RKO (cell line): ENCODE measurements around the gene LIN7A.

Experiments
- DNase-seq: peaks from one replicate; pipeline ENCODE4 v3.0.0-alpha.2; 2016; ENCODE audit warnings: low spot score

LIN7A gene

GRCh38 chr12:80860206-80860605 is 77.5 kb downstream of the LIN7A start:
- DNase-seq, result no peak

GRCh38 chr12:80858356-80858755 is 79.4 kb downstream of the LIN7A start:
- no peak for DNase-seq

- DNase-seq, result no peak
Measured at GRCh38 chr12:80857311-80857710, 80.4 kb downstream of the LIN7A start.

- no peak for DNase-seq
Measured at GRCh38 chr12:80849337-80849736, 88.4 kb downstream of the LIN7A start.

- DNase-seq, result no peak
Measured at GRCh38 chr12:80848858-80849257, 88.9 kb downstream of the LIN7A start.

GRCh38 chr12:80847575-80847974 is 90.2 kb downstream of the LIN7A start:
- DNase-seq, result no peak

- no peak for DNase-seq
Measured at GRCh38 chr12:80846952-80847351, 90.8 kb downstream of the LIN7A start.

- DNase-seq, result no peak
Measured at GRCh38 chr12:80845639-80846038, 92.1 kb downstream of the LIN7A start.

- DNase-seq, result no peak
Measured at GRCh38 chr12:80843969-80844368, 93.8 kb downstream of the LIN7A start.

GRCh38 chr12:80838708-80839107 is 99.0 kb downstream of the LIN7A start:
- no peak for DNase-seq

GRCh38 chr12:80838024-80838658 is 99.6 kb downstream of the LIN7A start:
- DNase-seq, result no peak

- peak; percentile 67 for DNase-seq
Measured at GRCh38 chr12:80837342-80837978, 100.3 kb downstream of the LIN7A start.

GRCh38 chr12:80834724-80835123 is 103.0 kb downstream of the LIN7A start:
- DNase-seq, result no peak

- DNase-seq, result no peak
Measured at GRCh38 chr12:80830533-80831088, 107.1 kb downstream of the LIN7A start.

- DNase-seq, result no peak
Measured at GRCh38 chr12:80829767-80830166, 108.0 kb downstream of the LIN7A start.

- no peak for DNase-seq
Measured at GRCh38 chr12:80825506-80825905, 112.2 kb downstream of the LIN7A start.

GRCh38 chr12:80823393-80823792 is 114.3 kb downstream of the LIN7A start:
- no peak for DNase-seq

GRCh38 chr12:80821513-80822000 is 116.2 kb downstream of the LIN7A start:
- no peak for DNase-seq

- no peak for DNase-seq
Measured at GRCh38 chr12:80818878-80819277, 118.9 kb downstream of the LIN7A start.

- no peak for DNase-seq
Measured at GRCh38 chr12:80815351-80815750, 122.4 kb downstream of the LIN7A start.

- DNase-seq, result no peak
Measured at GRCh38 chr12:80814453-80814852, 123.3 kb downstream of the LIN7A start.

GRCh38 chr12:80813820-80814219 is 123.9 kb downstream of the LIN7A start:
- DNase-seq, result no peak

- DNase-seq, result no peak
Measured at GRCh38 chr12:80811957-80812708, 125.6 kb downstream of the LIN7A start.
